GM18867 (cell line): Measurements from ENCODE around the gene PODN.

Source experiments
- ATAC-seq: cut with Tn5 transposase; IDR thresholded peaks from one replicate; pipeline ENCODE4 v1.9.1; 2021; ENCODE audit warnings: mild to moderate bottlenecking, moderate library complexity; ENCODE audit not compliant: unreplicated experiment

The PODN gene

DNA sequence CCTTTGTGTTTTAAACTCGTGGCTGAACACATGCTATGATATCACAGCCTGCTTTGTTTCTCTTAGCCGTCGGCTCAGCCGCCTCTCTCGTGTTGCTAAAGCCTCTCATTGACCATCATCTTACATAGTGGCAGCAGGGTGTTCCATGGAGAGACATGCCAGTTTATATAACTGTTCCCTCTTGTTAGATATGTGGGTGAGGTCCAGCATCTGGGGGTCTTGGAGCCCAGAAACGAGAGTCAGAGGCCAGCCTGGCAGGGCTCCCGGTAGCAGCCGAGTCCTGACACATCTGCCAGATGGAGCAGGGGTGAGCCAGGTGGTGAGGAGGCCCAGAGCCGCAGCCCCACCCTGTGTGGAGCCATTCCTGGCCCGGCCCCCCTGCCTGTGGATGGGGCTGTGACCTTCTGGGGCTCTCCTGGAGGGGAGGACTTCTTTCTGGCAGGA, 11.9 kb downstream of the PODN start:
- ATAC-seq, result no peak

DNA sequence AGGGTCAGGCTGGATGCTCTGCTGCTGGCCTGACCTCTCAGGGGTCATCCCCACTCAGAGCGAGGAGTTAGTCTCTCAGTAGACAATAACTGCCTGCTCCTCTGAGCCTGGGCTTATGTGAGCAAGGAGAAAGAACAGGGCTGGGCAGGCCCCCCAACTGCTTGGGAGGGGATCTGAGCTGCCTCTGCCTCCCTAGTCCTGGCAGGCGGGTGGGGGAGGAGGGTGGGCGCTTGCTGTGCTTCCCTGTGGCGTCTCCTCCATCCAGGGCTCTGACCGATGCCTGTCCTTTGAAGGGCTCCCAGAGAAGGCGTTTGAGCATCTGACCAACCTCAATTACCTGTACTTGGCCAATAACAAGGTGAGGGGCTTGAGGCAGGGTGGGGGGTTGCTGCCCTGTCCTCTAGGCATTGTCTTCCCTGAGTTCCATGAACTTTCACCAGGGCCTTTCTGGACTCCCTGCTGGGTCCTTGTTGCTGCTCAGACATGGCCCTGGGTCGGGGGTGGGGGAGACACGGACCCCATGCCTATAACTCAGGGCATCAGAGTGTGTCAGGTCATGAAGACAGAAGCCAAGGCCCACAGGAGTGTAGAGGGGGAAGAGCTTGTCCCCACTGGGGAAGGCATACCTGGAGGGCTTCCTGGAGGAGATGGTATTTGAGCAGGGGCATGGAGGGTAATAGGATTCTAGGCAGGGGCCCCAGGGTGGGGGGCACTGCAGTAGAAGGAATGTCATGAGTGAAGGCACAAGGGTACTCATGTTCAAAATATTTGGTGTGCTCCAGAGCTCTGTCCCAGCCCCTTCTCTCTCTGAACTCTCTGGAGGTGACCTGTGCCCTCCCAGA, 12.5 kb downstream of the PODN start:
- no peak for ATAC-seq

GRCh38 chr1:53075206-53075605, 13.2 kb downstream of the PODN start:
- no peak for ATAC-seq

GRCh38 chr1:53075761-53076163, 13.7 kb downstream of the PODN start:
- no peak for ATAC-seq

- ATAC-seq, result no peak
Measured at GRCh38 chr1:53076165-53076564, 14.2 kb downstream of the PODN start.

DNA sequence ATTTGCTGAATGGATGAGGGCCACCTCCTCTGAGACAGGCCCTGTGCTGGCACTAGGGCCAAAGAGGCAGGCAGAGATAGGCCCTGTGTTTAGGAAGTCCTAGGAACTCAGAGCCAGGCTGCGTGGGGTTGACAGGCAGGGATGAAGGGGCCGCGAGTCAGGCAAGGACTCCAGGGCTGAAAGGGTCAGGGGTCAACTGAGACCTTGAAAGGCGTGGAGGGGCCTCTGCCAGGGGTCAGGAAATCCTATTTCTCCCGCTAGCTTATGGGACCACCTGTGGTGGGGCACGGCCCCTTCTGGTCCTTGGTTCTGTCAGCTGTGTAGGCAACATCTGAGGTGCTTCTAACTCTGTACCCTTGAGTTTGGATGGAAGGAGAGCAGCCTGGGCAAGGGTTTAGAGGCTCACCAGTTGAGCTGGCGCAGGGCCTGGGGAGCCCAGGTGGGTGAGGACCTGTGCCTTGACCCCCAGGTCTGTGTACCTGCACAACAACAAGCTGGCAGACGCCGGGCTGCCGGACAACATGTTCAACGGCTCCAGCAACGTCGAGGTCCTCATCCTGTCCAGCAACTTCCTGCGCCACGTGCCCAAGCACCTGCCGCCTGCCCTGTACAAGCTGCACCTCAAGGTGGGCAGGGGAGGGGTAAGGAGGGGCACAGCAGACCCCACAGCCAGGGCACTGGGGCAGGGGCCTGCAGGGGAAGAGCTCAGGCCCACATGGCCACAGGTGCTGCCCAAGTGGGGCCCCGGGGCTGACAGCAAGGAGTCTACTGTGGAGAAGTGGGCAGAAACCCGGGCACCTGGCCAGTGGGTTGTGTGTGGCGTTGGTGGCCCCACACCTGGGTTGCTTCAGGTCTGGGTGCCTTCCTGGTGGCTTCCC, 14.9 kb downstream of the PODN start:
- ATAC-seq, result no peak

DNA sequence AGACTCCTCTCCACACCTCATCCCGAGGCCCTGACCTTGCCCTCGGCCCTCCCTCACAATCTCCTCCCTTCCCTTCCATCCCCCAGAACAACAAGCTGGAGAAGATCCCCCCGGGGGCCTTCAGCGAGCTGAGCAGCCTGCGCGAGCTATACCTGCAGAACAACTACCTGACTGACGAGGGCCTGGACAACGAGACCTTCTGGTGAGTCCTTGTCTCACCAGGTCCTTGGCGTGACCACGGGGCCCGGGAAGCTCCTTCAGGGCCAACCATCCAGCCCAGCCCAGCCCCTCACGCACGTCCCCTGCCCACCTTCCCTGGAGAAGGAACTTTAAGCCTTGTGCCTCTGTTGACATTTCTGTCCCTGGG, 15.6 kb downstream of the PODN start:
- ATAC-seq, result no peak

DNA sequence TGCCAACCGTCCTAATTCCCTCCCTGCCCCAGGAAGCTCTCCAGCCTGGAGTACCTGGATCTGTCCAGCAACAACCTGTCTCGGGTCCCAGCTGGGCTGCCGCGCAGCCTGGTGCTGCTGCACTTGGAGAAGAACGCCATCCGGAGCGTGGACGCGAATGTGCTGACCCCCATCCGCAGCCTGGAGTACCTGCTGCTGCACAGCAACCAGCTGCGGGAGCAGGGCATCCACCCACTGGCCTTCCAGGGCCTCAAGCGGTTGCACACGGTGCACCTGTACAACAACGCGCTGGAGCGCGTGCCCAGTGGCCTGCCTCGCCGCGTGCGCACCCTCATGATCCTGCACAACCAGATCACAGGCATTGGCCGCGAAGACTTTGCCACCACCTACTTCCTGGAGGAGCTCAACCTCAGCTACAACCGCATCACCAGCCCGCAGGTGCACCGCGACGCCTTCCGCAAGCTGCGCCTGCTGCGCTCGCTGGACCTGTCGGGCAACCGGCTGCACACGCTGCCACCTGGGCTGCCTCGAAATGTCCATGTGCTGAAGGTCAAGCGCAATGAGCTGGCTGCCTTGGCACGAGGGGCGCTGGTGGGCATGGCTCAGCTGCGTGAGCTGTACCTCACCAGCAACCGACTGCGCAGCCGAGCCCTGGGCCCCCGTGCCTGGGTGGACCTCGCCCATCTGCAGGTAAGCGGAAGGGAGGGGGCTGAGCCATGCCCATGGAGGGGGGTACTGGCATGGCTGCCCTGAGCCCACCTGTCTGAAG, 16.5 kb downstream of the PODN start:
- no peak for ATAC-seq

- no peak for ATAC-seq
Measured at GRCh38 chr1:53079251-53079650, 17.2 kb downstream of the PODN start.

DNA sequence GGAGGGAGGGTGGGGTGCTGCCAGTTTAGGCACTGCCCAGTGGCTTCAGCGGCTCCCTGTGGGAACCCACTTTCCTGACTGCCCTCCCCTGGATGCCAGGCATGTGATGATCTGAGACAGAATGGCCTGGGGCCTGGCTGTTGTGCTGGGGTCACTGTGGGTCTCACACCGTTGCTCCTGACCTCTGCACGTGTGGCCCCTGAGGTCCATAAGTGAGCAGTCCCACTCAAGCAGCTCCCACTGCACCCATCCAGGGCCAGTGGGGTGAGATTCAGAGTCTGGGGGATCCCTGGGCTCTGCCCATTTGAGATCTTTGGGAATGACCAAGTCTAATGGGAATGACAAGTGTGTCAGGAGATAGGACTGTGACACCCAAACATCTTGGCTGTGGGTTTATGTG, 18.0 kb downstream of the PODN start:
- ATAC-seq, result no peak

GRCh38 chr1:53080769-53081168, 18.8 kb downstream of the PODN start:
- ATAC-seq, result no peak

- ATAC-seq, result no peak
Measured at GRCh38 chr1:53081384-53082066, 19.5 kb downstream of the PODN start.

GRCh38 chr1:53082826-53083455, 20.9 kb downstream of the PODN start:
- no peak for ATAC-seq

DNA sequence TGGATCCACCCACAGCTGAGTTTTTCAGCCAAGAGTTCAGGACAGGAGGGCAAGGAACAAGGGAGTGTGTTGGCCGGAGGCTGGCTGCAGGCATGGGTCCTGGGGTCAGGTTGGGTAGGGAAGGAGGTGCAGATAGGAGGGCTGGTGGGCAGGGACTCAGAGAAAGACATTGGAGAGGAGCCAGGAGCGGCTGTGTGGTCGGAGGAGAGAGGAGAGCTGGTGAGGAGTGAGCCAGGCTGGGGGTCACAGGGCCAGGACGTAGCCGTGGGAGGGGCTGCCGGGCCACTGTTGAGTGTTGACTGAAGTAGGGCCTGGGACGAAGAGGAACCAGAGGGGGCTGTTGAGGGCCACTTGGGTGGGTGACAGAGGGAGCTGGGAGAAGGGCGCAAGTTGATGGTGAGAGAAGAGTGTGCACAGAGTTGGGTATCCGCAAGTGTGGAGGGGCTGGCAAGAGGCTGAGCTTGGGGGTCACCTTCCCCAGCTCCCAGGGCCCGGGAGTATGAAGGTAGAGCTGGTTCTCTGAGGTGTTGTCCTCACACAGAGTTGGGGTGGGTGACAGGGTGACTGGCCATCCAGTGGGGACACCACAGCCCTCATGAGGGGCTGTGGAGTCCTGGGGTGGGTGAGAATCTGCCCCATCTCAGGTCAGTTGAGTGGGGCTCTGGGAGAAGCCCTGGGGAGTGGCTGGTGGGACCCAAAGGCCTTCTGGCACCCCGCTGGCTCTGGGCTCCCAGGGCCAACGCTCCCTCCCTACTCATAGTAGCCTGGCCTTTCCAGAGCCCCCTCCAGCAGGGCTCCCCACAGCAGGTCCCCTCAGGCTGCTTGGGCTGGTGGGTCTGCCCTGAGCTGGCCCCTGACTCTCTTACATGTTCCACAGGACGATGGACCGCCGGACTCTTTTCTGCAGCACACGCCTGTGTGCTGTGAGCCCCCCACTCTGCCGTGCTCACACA, 21.9 kb downstream of the PODN start:
- ATAC-seq, result no peak

- no peak for ATAC-seq
Measured at GRCh38 chr1:53084589-53084971, 22.6 kb downstream of the PODN start.

- ATAC-seq, result no peak
Measured at GRCh38 chr1:53085405-53085804, 23.4 kb downstream of the PODN start.

- no peak for ATAC-seq
Measured at GRCh38 chr1:53086491-53087070, 24.6 kb downstream of the PODN start.

DNA sequence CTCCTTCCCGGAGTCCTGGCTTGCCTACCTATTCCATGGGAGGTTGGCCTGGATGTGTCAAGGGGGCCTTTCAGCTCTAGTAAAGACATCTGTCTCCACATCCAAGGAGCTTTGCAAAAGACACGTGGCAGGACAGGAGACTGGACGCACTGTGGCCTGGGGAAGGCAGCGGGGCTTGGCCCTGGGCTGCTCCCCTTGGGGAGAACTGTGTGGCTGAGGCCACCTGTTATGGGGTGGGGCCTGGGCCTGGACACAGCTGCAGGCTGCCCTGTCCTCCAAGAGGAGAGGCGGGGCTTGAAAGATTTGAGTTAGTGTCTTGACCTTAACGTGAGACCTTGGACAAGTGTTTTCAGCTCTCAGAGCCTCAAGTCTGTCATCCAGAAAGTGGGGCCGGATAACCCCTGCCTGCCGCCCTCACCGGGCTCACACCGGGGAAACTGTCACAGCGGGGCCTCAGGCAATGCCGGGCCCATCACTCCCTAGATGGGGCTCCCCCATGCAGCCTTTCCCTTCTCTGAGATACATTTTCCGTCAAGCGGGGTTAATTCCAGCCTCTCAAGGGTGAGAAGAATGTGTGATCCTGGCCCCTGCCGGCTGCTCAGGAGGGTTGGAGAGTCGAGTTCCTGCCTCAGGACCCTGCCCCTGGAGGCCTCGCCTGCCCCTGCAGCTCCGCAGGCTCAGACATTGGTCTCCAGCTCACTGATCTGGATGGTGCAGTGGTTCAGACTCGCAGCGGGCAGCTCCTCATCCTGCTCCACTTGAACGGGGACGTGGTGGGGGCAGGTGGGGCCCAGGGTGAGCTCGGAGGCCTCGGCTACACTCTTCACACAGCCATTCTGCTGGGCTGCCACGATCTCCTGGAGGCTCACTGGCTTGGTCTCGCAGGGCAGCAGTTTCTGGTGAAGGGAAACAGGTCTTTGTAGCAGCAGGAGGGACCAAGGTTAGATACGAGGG, 25.6 kb downstream of the PODN start:
- no peak for ATAC-seq
